Fibroblast of lung (primary cell): ENCODE data around the gene KIF1C. TPM values are rescaled to one million over a fixed set of nuclear protein-coding genes. Genes with fewer than 3 reads are reported as not detected.
A peak's percentile ranks its signal among the peaks of the same experiment; 100 is the strongest.

Experiments used
- DNase-seq, 2 donors: peaks; one replicate each; pipeline versions ENCODE4 v3.0.0 to v3.0.0-alpha.2; 2010; ENCODE audit warnings: low read depth in 2 of 2
- H2AFZ ChIP-seq: 2 replicates; pipeline ENCODE4 v1.5.1; 2012; ENCODE audit warnings: low read length, control low read depth, inconsistent platforms
- H3K27ac ChIP-seq: 2 replicates; pipeline ENCODE4 v1.5.1; 2011; ENCODE audit warnings: low read length, control low read depth; ENCODE audit not compliant: insufficient read depth
- H3K27me3 ChIP-seq: 2 replicates; pipeline ENCODE4 v1.5.1; 2011; ENCODE audit warnings: mild to moderate bottlenecking, low read length; ENCODE audit not compliant: control insufficient read depth, insufficient read depth
- H3K36me3 ChIP-seq: 2 replicates; pipeline ENCODE4 v1.5.1; 2011; ENCODE audit warnings: low read length; ENCODE audit not compliant: control insufficient read depth, insufficient read depth
- H3K4me1 ChIP-seq: 2 replicates; pipeline ENCODE4 v1.5.1; 2011; ENCODE audit warnings: low read length; ENCODE audit not compliant: control insufficient read depth, insufficient read depth; ENCODE audit errors: extremely low read depth
- H3K4me2 ChIP-seq: 2 replicates; pipeline ENCODE4 v1.5.1; 2011; ENCODE audit warnings: low read length, control low read depth; ENCODE audit not compliant: insufficient read depth; ENCODE audit errors: extremely low read depth
- H3K4me3 ChIP-seq, 4 experiments: fragments of 200-600 bp in 1 of 4; sonication (generic) in 1 of 4; replicated peaks in 1 of 4; 2 replicates each; pipeline ENCODE4 v1.5.1; 2011 to 2016; ENCODE audit warnings: low read length in 4 of 4, low read depth in 3 of 4, mild to moderate bottlenecking in 3 of 4, control low read depth in 2 of 4, inconsistent platforms in 1 of 4, mixed read lengths in 1 of 4; ENCODE audit not compliant: insufficient read depth in 1 of 4; ENCODE audit errors: control extremely low read depth in 1 of 4
- H3K79me2 ChIP-seq: 2 replicates; pipeline ENCODE4 v1.5.1; 2012; ENCODE audit warnings: mild to moderate bottlenecking, low read length, inconsistent platforms; ENCODE audit not compliant: control insufficient read depth, insufficient read depth
- H3K9ac ChIP-seq: 2 replicates; pipeline ENCODE4 v1.5.1; 2011; ENCODE audit warnings: mild to moderate bottlenecking, low read length, control low read depth; ENCODE audit not compliant: insufficient read depth
- H3K9me3 ChIP-seq: 2 replicates; pipeline ENCODE4 v1.5.1; 2012; ENCODE audit warnings: low read depth, low read length; ENCODE audit not compliant: control insufficient read depth, insufficient read depth
- H4K20me1 ChIP-seq: 2 replicates; pipeline ENCODE4 v1.5.1; 2011; ENCODE audit warnings: low read length; ENCODE audit not compliant: control insufficient read depth, insufficient read depth; ENCODE audit errors: extremely low read depth
- EZH2 ChIP-seq: IDR thresholded peaks from 2 replicates; pipeline ENCODE4 v1.5.1; 2012; ENCODE audit warnings: low read length, control low read depth, mild to moderate bottlenecking; ENCODE audit errors: missing control alignments
- polyA plus RNA-seq, 2 donors: library from polyadenylated mRNA; depleted of rRNA in 1 of 2; stranded (reverse) in 1 of 2; unstranded in 1 of 2; fragments of >200 nt; gene quantifications; 2 replicates each; pipeline ENCODE4 v1.2.1, GENCODE V29; 2011 to 2012; ENCODE audit warnings: missing spikeins in 1 of 2
- total RNA-seq: library from RNA; depleted of rRNA; stranded (reverse); fragments of >200 nt; gene quantifications from 2 replicates; pipeline ENCODE4 v1.2.1, GENCODE V29; 2014
- TF ChIP-seq, protein P1 (sequence below), 2 donors: IDR thresholded peaks in 1 of 2; conservative IDR thresholded peaks in 1 of 2; 1 replicate in 1 of 2; 2 replicates in 1 of 2; pipeline ENCODE4 v1.5.1; 2011 to 2012; ENCODE audit warnings: low read length in 2 of 2, control low read depth in 1 of 2, inconsistent platforms in 1 of 2, low read depth in 1 of 2, mild to moderate bottlenecking in 1 of 2

The KIF1C gene
- total and polyA plus RNA-seq, 2 donors (not counting 1 experiment from before 2014, with no cell fraction given): 70.5 to 86.0 TPM

DNA sequence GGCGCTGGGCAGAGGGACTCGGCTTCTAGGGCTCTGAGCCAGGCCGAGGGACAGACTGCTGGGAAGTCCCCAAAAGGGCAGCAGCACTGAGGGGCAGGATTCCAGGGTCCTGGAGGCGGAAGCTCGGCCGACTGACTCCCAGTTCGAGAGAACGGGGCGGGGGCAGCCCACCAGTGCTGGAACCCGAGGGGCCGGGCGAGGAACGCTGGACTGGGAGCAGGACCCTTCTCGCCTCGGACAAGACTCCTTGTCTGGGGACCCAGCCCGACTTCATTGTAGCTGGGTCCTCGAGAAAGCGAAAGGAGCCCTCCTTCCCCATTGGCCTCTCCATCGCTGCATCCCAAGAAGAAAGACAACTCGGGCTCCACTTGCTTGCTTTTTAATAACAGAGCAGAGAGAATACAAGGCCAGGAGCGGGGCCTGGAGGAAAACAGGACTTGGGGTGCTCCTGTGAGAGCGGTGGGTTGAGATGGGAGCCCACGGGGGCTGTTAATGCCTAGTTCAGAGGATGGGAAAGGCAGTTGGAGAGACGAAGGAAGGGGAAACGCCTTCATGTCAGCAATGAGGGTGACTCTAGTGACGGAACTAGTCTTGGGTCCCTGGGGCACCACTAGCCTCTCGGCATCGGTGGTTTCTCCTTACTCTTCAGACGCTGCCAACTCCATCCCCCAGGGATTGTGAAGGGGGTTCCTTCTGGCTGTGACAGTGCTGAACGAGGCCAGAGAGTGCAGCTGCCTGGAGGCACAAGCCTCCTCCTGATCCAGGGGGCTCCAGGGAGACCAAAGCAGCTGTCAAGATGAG, 9.8 kb upstream of the KIF1C start:
- Histone ChIP-seq H3K36me3 (peaks cover 3% of the 10 kb centered on the region), H3K9me3 (no peaks in the 10 kb centered on the region), H3K4me1 (peaks cover 7% of the 10 kb centered on the region), H4K20me1 (no peaks in the 10 kb centered on the region), H2AFZ (peak overlapping the region; percentile 90), H3K4me2 (peak overlapping the region; percentile 96), H3K79me2 (peaks cover 8% of the 10 kb centered on the region), H3K4me3 (peak overlapping the region; percentile 81 to 98 (median 85)), H3K27ac (peak overlapping the region; percentile 87), H3K9ac (peak overlapping the region; percentile 82), H3K27me3 (no peaks in the 10 kb centered on the region)
- TF ChIP-seq EZH2: no peak
- TF ChIP-seq, protein P1, sequence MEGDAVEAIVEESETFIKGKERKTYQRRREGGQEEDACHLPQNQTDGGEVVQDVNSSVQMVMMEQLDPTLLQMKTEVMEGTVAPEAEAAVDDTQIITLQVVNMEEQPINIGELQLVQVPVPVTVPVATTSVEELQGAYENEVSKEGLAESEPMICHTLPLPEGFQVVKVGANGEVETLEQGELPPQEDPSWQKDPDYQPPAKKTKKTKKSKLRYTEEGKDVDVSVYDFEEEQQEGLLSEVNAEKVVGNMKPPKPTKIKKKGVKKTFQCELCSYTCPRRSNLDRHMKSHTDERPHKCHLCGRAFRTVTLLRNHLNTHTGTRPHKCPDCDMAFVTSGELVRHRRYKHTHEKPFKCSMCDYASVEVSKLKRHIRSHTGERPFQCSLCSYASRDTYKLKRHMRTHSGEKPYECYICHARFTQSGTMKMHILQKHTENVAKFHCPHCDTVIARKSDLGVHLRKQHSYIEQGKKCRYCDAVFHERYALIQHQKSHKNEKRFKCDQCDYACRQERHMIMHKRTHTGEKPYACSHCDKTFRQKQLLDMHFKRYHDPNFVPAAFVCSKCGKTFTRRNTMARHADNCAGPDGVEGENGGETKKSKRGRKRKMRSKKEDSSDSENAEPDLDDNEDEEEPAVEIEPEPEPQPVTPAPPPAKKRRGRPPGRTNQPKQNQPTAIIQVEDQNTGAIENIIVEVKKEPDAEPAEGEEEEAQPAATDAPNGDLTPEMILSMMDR (conservative IDR thresholded peaks at IDR 0.05 in 1 of 2, IDR thresholded peaks at IDR 0.05 in 1 of 2; ENCODE audit: low read depth in 1 of 2, low read length in 2 of 2): no peak
- DNase-seq: peak in 1 of 2 donors; percentile 20

DNA sequence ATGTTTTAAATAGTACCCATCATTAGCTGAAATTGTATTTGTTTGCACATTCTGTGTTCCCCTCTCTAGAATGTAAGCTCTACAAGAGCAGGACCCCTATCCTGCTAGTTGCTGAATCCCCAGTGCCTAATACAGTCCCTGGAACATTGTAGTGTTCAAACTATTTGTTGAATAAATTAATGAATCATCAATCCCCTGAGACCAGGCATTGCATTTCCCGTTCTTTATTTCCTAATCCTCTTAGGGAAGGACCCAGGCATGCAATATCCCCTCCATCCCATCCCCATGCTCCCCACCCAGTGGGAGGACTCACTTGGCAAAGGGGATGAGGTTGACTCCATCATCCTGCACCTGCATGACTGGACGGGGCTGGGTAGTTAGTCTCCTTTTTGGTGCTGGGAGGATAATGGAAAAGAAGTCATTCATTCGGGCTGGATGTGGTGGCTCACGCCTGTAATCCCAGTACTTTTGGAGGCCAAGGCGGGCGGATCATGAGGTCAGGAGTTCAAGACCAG, 3.6 kb upstream of the KIF1C start:
- Histone ChIP-seq H3K27ac (no peak overlapping the region), H4K20me1 (no peaks in the 10 kb centered on the region), H3K4me2 (no peak overlapping the region), H2AFZ (no peak overlapping the region), H3K9me3 (no peaks in the 10 kb centered on the region), H3K4me1 (no peaks in the 10 kb centered on the region), H3K36me3 (no peaks in the 10 kb centered on the region), H3K9ac (no peak overlapping the region), H3K27me3 (no peaks in the 10 kb centered on the region), H3K4me3 (no peak overlapping the region), H3K79me2 (peaks cover 11% of the 10 kb centered on the region)
- DNase-seq: no peak
- TF ChIP-seq, protein P1 (conservative IDR thresholded peaks at IDR 0.05 in 1 of 2, IDR thresholded peaks at IDR 0.05 in 1 of 2; ENCODE audit: low read depth in 1 of 2, low read length in 2 of 2): no peak

DNA sequence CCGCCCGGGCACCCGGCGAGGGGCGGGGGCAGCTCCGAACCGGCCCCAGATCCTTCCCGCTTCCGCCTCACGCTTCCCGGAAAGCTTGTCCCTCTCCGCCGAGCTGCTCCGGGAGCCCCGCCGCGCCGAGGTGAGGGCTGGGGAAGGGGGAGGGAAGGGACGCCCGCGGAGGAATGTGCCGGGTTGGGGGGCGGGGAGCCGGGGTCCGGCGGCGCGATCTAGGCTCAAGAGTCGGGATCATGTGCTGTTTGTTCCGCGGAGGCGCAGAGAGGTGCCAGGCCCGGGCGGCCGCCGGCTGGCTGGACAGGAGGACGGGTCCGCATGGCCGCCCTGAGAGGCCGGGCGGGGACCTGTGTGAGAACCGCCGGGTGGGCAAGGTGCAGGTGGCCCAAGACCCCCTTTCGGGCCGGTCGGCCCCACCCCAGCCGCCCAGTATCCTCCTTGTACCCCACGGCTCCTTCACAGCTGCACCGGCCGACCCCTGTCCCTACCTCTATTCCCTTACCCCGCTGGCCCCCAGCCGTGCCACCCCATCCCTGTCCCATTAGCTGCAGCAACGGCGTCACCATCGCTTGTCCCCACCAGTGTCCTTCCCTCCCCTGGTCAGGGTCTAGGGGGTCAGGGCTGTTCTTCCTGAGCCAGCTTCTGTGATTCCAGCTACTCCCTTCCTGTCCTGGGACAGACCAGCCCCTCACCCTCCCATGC, 429 bp downstream of the KIF1C start:
- Histone ChIP-seq H3K9ac (peak overlapping the region; percentile 67), H3K79me2 (peaks cover 29% of the 10 kb centered on the region), H3K27me3 (no peaks in the 10 kb centered on the region), H3K4me3 (peak overlapping the region; percentile 68 to 95 (median 92)), H4K20me1 (no peaks in the 10 kb centered on the region), H3K36me3 (peaks cover 13% of the 10 kb centered on the region), H3K4me1 (peaks cover 12% of the 10 kb centered on the region), H2AFZ (no peak overlapping the region), H3K4me2 (peak overlapping the region; percentile 86), H3K27ac (peak overlapping the region; percentile 61), H3K9me3 (no peaks in the 10 kb centered on the region)
- DNase-seq: peak; percentile 10 to 34
- TF ChIP-seq EZH2: no peak
- TF ChIP-seq, protein P1 (conservative IDR thresholded peaks at IDR 0.05 in 1 of 2, IDR thresholded peaks at IDR 0.05 in 1 of 2; ENCODE audit: low read depth in 1 of 2, low read length in 2 of 2): no peak
